Stimulated activated CD4-positive, alpha-beta T cell treated with anti-CD3 and anti-CD28 coated beads, Interleukin-1b, Interleukin-23, amount 100 ng/mL, for 48 hours (primary cell): ENCODE data around the gene TBC1D7.

ENCODE experiments used
- DNase-seq: peaks from one replicate; pipeline ENCODE4 v3.0.0-alpha.2; 2020

The TBC1D7 gene

GRCh38 chr6:13263669-13264068 lies 64.7 kb downstream of the TBC1D7 start:
- DNase-seq = no peak

GRCh38 chr6:13262302-13263230 lies 65.8 kb downstream of the TBC1D7 start:
- no peak for DNase-seq

GRCh38 chr6:13261464-13261994 lies 66.8 kb downstream of the TBC1D7 start:
- no peak for DNase-seq

GRCh38 chr6:13260831-13261230 lies 67.5 kb downstream of the TBC1D7 start:
- no peak for DNase-seq

- DNase-seq = no peak
These were observed 68.2 kb downstream of the TBC1D7 start for GRCh38 chr6:13260101-13260598.

GRCh38 chr6:13259393-13259792 lies 68.9 kb downstream of the TBC1D7 start:
- DNase-seq = no peak

- DNase-seq = no peak
These were observed 71.9 kb downstream of the TBC1D7 start for GRCh38 chr6:13256266-13257001.
